K562 (cell line): ENCODE results near the gene TXNDC15. TPM values are rescaled to one million over a fixed set of nuclear protein-coding genes. Genes with fewer than 3 reads are reported as not detected.

Experiments
- BCL6 ChIP-seq: fragments of 250-450 bp; sonication (Bioruptor Pico); IDR thresholded peaks from 2 replicates; pipeline ENCODE4 v1.4.0; 2020
- IFI16 ChIP-seq: fragments of 250-450 bp; sonication (Bioruptor Pico); IDR thresholded peaks from 2 replicates; pipeline ENCODE4 v2.1.2; 2022; ENCODE audit warnings: mild to moderate bottlenecking, inconsistent platforms
- KLF1 ChIP-seq: fragments of 450-650 bp; IDR thresholded peaks from 2 replicates; pipeline ENCODE4 v1.6.1; 2016; ENCODE audit warnings: missing genetic modification characterization, missing compliant biosample characterization
- MAFG ChIP-seq: fragments of 450-650 bp; conservative IDR thresholded peaks from 2 replicates; pipeline ENCODE4 v1.6.1; 2016; ENCODE audit warnings: missing genetic modification characterization, missing compliant biosample characterization
- MEIS2 ChIP-seq: fragments of 450-650 bp; IDR thresholded peaks from 2 replicates; pipeline ENCODE4 v1.6.1; 2014; ENCODE audit warnings: mild to moderate bottlenecking; ENCODE audit not compliant: partially characterized antibody
- POLR3G ChIP-seq: IDR thresholded peaks from 2 replicates; pipeline ENCODE4 v1.6.1; 2011; ENCODE audit not compliant: insufficient read length, insufficient replicate concordance; ENCODE audit errors: extremely low read depth
- RBM25 ChIP-seq: fragments of 200-400 bp; formaldehyde crosslinking; IDR thresholded peaks from 2 replicates; pipeline ENCODE4 v1.6.1; 2018; ENCODE audit warnings: low read length, low read depth, moderate library complexity; ENCODE audit not compliant: severe bottlenecking
- ZNF311 ChIP-seq: fragments of 250-450 bp; sonication (Bioruptor Pico); IDR thresholded peaks from 2 replicates; pipeline ENCODE4 v1.4.0; 2020; ENCODE audit warnings: mild to moderate bottlenecking, moderate library complexity
- polyA plus RNA-seq, 8 experiments: library from polyadenylated mRNA; depleted of rRNA in 4 of 8; stranded (reverse) in 5 of 8; unstranded in 3 of 8; fragments of >200 nt; fragmentation: Nextera tagmentation in 2 of 8; fragmentation: Illumina TruSeq in 1 of 8; extraction: Ambion mirVana in 2 of 8; extraction: Trizol in 1 of 8; gene quantifications; 2 replicates each; pipeline versions ENCODE4 v1.2.1 to v1.2.3, GENCODE V29; 2011 to 2014; ENCODE audit warnings: inconsistent platforms in 1 of 8, missing spikeins in 1 of 8
- total RNA-seq, 7 experiments: library from RNA; depleted of rRNA in 6 of 7; stranded (reverse); fragments of >200 nt in 6 of 7; fragmentation: Illumina TruSeq in 2 of 7; extraction: Trizol in 2 of 7; gene quantifications; 2 replicates each; pipeline versions ENCODE4 v1.2.1 to v1.2.3, GENCODE V29; 2011 to 2021; ENCODE audit warnings: low replicate concordance in 1 of 7
- TF ChIP-seq, protein P1 (sequence below), 3 experiments: IDR thresholded peaks in 2 of 3; conservative IDR thresholded peaks in 1 of 3; 2 replicates each; pipeline ENCODE4 v1.5.1; 2011 to 2012; ENCODE audit warnings: low read length in 3 of 3, mild to moderate bottlenecking in 3 of 3, control low read depth in 2 of 3, improper control_type of control experiment in 1 of 3, inconsistent platforms in 1 of 3, low read depth in 1 of 3, mixed read lengths in 1 of 3, moderate library complexity in 1 of 3; ENCODE audit not compliant: insufficient read depth in 2 of 3
- TF ChIP-seq, protein P2 (sequence below), 2 experiments: fragments of 450-650 bp; IDR thresholded peaks; 2 replicates each; pipeline ENCODE4 v1.6.1; 2018; ENCODE audit warnings: mild to moderate bottlenecking in 2 of 2, low read depth in 1 of 2; ENCODE audit not compliant: partially characterized antibody in 2 of 2
- TF ChIP-seq, protein P3 (sequence below): IDR thresholded peaks from 2 replicates; pipeline ENCODE4 v1.6.1; 2014; ENCODE audit warnings: antibody characterized with exemption

Gene TXNDC15
- total and polyA plus RNA-seq, 9 of the 15 experiments (the other 6 are each of a cell fraction or from before 2014, with no cell fraction given), result 3.0 to 15.4 (median 12.3) TPM

DNA sequence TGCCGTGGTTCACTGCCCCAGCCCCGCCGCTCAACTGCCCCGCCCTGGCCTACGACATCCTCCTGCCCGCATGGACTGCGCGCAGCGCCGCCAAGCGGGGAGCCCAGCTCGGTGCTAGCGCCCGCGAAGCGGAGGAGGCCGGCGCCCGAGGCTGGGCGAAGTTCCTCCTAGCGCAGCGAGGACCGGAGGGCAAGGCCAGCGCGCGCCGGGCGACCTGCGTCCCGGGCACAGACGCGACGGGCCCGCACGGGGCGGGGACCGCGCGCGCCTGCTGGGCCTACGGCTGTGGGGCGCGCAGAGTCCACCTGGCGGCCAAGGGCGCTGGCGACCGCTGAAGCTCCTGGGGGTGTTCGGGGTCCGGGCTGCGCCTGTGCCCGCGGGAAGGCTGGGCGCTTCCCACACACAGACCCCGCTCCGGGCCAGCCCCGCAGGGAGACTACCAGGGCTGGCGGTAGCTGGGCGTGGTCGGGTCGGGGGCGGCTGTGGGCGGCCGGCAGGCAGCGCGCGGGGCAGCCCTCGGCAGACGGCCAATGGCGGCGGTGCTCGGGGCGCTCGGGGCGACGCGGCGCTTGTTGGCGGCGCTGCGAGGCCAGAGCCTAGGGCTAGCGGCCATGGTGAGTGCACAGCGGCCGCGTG, 30.6 kb downstream of the TXNDC15 start, which contains the start of gene PCBD2 (continued):
- TF ChIP-seq, protein P1, sequence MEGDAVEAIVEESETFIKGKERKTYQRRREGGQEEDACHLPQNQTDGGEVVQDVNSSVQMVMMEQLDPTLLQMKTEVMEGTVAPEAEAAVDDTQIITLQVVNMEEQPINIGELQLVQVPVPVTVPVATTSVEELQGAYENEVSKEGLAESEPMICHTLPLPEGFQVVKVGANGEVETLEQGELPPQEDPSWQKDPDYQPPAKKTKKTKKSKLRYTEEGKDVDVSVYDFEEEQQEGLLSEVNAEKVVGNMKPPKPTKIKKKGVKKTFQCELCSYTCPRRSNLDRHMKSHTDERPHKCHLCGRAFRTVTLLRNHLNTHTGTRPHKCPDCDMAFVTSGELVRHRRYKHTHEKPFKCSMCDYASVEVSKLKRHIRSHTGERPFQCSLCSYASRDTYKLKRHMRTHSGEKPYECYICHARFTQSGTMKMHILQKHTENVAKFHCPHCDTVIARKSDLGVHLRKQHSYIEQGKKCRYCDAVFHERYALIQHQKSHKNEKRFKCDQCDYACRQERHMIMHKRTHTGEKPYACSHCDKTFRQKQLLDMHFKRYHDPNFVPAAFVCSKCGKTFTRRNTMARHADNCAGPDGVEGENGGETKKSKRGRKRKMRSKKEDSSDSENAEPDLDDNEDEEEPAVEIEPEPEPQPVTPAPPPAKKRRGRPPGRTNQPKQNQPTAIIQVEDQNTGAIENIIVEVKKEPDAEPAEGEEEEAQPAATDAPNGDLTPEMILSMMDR (IDR thresholded peaks at IDR 0.05 in 2 of 3, conservative IDR thresholded peaks at IDR 0.05 in 1 of 3; ENCODE audit: insufficient read depth in 2 of 3, low read depth in 1 of 3, low read length in 3 of 3), result peak; percentile 89 to 95 (median 93)
- TF ChIP-seq, protein P2, sequence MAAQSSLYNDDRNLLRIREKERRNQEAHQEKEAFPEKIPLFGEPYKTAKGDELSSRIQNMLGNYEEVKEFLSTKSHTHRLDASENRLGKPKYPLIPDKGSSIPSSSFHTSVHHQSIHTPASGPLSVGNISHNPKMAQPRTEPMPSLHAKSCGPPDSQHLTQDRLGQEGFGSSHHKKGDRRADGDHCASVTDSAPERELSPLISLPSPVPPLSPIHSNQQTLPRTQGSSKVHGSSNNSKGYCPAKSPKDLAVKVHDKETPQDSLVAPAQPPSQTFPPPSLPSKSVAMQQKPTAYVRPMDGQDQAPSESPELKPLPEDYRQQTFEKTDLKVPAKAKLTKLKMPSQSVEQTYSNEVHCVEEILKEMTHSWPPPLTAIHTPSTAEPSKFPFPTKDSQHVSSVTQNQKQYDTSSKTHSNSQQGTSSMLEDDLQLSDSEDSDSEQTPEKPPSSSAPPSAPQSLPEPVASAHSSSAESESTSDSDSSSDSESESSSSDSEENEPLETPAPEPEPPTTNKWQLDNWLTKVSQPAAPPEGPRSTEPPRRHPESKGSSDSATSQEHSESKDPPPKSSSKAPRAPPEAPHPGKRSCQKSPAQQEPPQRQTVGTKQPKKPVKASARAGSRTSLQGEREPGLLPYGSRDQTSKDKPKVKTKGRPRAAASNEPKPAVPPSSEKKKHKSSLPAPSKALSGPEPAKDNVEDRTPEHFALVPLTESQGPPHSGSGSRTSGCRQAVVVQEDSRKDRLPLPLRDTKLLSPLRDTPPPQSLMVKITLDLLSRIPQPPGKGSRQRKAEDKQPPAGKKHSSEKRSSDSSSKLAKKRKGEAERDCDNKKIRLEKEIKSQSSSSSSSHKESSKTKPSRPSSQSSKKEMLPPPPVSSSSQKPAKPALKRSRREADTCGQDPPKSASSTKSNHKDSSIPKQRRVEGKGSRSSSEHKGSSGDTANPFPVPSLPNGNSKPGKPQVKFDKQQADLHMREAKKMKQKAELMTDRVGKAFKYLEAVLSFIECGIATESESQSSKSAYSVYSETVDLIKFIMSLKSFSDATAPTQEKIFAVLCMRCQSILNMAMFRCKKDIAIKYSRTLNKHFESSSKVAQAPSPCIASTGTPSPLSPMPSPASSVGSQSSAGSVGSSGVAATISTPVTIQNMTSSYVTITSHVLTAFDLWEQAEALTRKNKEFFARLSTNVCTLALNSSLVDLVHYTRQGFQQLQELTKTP (IDR thresholded peaks at IDR 0.05; ENCODE audit: low read depth in 1 of 2, partially characterized antibody in 2 of 2), result no peak
- TF ChIP-seq MAFG (tag) (no peak), MEIS2 (no peak), POLR3G (no peak), IFI16 (CRISPR knock-in tag) (no peak), BCL6 (CRISPR knock-in tag) (no peak), RBM25 (peak; percentile 78), ZNF311 (CRISPR knock-in tag) (no peak), KLF1 (tag) (peak; percentile 89)
- TF ChIP-seq, protein P3, sequence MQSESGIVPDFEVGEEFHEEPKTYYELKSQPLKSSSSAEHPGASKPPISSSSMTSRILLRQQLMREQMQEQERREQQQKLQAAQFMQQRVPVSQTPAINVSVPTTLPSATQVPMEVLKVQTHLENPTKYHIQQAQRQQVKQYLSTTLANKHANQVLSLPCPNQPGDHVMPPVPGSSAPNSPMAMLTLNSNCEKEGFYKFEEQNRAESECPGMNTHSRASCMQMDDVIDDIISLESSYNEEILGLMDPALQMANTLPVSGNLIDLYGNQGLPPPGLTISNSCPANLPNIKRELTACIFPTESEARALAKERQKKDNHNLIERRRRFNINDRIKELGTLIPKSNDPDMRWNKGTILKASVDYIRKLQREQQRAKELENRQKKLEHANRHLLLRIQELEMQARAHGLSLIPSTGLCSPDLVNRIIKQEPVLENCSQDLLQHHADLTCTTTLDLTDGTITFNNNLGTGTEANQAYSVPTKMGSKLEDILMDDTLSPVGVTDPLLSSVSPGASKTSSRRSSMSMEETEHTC, result no peak
